H4 (cell line): Measurements from ENCODE around the gene CHADL. TPM values are rescaled to one million over a fixed set of nuclear protein-coding genes. Genes with fewer than 3 reads are reported as not detected.
A peak's percentile ranks its signal among the peaks of the same experiment; 100 is the strongest.
"Not testable (repeated sequence)": the region's sequence is repeated elsewhere in the genome, so short reads cannot be mapped to it uniquely, and the experiment has no call there.

ENCODE experiments used
- DNase-seq: peaks from one replicate; pipeline ENCODE4 v3.0.0-alpha.2; 2015; ENCODE audit warnings: low spot score
- total RNA-seq: library from RNA; depleted of rRNA; stranded (reverse); fragments of >200 nt; shearing (Covaris generic); gene quantifications from 2 replicates; pipeline ENCODE4 v1.2.3, GENCODE V29; 2014; rRNA removed

Gene CHADL, protein sequence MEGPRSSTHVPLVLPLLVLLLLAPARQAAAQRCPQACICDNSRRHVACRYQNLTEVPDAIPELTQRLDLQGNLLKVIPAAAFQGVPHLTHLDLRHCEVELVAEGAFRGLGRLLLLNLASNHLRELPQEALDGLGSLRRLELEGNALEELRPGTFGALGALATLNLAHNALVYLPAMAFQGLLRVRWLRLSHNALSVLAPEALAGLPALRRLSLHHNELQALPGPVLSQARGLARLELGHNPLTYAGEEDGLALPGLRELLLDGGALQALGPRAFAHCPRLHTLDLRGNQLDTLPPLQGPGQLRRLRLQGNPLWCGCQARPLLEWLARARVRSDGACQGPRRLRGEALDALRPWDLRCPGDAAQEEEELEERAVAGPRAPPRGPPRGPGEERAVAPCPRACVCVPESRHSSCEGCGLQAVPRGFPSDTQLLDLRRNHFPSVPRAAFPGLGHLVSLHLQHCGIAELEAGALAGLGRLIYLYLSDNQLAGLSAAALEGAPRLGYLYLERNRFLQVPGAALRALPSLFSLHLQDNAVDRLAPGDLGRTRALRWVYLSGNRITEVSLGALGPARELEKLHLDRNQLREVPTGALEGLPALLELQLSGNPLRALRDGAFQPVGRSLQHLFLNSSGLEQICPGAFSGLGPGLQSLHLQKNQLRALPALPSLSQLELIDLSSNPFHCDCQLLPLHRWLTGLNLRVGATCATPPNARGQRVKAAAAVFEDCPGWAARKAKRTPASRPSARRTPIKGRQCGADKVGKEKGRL
- not detected in 2 replicates for total RNA-seq

DNA sequence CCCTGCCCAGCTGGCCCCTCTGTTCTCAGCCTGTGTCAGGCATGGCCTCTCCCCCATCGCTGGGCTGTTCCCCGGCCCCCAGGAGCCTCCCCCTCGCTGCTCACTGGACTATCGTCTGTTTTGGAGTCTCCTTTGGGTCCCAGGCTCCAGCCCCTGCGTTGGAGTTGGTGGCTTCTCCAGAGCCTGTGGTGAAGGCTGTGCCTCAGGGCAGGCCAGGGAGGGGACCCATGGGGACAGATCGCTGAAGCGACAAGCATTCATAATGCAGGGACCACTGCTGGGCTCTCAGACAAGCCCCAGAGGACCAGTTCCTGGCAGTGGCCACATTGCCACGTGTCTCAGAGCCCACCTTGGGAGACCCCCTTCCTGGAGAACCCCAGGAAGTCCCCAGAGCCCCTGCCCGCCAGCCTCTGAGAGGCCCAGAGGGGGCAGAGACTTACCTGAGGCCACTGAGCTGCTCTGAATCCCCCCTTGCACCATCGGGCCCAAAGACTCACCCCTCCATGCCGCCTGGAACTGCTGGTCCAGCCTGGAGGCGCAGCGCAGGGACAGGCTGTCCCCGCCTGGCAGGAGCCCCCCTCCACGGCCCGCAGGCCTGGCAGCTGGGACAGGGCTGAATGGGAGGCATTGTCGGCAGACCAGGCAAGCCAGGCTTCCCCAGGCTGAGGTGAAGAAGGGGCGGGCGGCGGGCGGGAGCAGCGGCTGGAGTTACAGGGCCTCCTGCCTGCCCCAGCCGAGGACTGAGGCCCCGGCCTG is at the start of gene CHADL:
Gene CHADL (minus strand): TSS at position 555 of the 756 bp plus-strand sequence. CDS start 50 bp downstream, at position 505.
- no peak for DNase-seq

DNA sequence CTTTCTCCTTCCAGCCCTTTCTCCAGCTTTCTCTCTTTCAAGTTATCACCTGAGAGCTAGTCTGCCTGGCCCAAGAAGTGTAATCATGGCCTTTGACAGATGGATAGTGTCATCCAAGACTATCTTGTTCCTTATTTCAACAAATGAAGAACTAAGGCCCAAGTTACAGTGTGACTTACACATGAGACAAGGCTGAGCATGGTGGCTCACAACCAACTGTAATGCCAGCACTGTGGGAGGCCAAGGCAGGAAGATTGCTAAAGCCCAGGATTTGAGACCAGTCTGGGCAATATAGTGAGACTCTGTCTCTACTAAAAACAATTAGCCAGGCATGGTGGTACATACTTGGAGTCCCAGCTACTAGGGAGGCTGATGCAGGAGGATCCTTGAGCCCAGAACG is 48.9 kb upstream of the CHADL start:
- no peak for DNase-seq

DNA sequence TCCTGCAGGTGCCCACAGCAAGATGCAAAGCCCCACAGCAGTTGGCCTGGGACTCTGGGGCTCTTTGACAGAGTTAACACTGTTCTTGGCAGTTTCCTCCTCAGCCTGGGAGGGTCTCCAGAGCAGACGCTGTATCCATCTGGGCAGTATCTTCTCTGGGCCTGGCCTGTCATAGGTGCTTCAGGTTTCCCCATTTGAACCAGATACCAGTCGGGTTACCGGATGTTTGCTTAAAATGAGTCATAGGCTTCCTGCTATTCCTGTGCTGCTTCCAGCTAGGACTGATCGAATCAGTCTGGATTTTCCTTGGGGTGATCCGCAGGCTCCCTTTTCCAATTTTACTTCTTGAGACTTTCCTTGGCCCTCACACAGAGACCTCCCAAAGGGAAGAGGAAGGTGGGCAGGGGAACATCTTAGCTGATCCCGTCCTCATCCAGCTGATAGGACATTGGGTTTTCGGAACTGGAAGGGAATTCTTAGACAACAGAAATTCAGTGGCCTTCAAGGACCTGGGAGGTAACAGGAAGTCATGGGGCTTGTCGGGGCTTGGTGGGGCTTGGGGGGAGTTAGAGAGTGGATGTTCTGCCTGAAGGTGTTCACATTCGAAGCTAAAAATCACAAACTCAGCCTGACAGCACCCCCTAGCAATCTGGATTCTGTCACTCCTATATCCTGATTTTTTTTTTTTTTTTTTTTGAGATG is 47.7 kb upstream of the CHADL start:
- peak; percentile 70 for DNase-seq

DNA sequence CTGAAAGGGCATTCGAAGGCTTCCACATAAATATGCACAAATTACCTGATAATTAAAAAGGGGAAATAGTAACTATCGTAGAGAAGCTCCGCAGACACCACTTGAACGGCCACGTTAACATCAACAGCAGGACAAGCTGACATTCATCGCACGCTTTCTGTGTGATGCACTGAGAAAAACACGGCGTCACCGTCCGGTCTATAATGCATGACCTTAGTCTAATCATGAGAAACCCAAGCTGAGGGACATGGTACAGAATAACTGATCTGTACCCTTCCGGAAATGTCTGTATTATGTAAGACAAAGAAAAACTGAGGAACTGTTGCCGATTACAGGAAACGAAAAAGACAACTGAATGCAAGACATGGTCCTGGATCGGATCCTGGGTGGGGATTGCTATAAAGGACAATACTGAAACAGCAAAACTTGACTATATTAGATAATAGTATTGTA is 45.9 kb upstream of the CHADL start:
- DNase-seq: no peak

DNA sequence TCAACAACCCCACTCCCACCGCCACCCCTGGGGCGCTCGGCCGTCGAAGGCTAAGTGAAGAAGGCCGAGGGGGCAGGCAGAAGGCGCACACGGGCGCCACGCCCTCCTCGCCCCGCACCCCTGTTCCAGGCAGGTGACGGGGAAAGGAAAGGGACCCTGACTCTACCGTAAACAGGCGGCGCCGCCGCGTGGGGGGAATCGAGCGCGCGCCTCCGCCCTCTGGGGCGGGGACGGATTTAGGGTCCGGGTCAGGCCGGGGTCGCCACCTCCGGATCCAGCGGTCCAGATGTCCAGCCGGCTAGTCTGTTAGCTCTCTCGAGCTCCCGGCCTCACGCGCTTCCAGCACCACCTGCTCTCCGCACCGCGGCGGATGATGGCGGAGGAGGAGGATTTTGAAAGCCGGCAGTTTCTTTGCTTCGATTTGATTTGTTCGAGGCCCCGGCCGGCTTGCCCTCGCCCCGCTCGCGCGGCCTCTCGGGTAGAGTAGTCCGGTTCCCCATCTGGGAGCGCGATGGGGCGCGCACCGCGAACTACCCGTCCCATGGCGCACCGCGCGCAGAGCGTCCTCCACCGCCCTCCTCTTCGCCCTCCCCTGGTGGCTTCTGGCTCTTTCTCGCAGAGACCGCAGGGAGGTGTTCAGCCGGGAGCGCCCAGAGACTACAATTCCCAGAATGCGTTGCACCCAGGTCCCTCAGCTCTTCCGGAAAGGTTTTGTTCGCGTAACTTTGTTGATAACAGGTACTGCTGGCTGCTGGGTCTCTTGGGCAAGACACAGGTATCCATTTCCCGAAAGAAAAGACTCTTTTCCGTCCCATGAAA is 45.3 kb upstream of the CHADL start, which contains the start of gene RANGAP1:
Gene RANGAP1 (minus strand): TSS at position 368 of the 819 bp plus-strand sequence. CDS start 5,143 bp downstream, outside the sequence.
- peak; percentile 98 for DNase-seq

DNA sequence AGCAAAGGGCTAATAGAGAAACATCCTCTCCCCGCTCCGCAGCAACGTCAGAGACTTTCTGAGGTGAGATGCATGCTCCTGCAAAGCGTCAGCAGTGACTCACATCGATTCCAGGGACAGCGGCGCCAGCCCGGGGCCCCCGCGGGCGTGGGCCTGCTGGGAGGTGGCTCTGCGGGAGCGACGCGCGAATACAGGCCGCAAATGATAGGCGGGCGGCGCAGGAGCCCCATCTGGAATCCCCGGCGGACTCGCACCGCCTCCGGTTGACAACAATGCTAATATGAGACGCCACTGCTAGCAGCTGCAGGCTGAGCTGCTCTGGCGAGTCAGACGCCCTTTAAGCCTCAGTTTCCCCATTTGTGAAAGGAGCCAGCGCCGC is 44.7 kb upstream of the CHADL start:
- peak; percentile 59 for DNase-seq

DNA sequence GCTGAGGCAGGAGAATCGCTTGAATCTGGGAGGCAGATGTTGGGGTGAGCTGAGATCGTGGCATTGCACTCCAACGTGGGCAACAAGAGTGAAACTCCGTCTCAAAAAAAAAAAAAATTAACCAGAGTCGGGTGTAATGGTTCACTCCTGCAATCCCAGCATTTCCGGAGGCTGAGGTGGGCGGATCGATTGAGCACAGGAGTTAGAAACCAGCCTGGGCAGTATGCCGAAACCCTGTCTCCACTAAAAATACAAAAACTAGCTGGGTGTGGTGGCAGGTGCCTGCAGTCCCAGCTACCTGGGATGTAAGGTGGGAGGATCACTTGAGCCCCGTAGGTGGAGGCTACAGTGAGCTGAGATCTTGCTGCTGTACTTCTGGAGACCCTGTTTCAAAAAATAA is 43.7 kb upstream of the CHADL start:
- DNase-seq: no peak

DNA sequence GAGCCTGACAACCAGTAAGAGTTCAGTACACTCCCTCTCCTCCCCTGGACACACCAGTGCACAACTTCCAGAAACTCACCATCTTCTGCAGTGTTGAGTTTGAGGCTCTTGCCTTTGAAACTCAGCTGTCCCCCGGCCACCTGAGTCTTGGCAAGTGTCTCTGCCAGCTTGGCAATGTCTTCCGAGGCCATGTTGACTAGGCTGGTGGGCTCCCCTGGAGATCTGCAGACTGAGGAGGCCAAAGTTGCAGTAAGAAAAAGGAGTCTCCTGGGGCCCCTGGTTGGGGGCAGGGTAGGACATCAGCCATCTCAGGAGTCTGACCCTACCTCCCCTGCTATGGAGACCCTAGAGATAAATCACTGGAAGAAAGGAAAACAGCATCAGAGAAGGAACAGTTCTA is 40.1 kb upstream of the CHADL start:
- no peak for DNase-seq

DNA sequence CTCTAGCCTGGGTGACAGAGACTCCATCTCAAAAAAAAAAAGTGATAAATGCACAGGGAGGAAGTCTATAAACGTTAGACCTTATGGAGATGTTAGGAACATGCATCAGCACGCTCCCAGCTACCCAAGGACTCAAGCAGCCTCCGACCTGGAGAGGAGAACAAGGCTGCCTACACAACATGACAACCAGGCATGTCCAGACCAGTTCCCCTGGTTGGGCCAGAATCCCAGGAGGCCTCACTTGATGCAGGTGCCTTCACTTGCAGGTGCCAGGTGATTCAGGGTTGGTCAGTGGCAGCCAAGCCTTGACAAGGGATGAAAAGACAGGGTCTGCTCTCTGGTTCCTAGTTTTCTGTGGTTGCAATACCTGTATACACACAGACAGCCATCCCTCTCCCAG is 39.3 kb upstream of the CHADL start:
- DNase-seq: no peak

DNA sequence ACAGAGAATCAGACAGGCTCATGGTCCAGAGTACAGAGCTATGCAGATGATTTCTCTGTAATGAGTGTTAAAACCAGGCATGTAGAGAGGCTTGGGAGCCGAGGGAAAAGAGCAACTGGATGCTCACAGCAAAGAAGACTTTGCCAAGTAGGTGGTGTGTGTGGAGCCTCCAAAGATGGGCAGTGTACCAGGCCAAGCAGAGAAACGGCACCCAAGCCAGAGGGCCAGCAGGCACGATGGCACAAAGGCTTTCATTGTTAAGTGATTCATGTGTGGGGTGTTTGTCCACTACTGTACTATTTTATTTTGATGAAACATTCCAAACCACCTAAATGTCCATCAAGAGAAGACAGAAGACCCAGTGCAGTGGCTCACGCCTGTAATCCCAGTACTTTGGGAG is 34.1 kb upstream of the CHADL start:
- no peak for DNase-seq

DNA sequence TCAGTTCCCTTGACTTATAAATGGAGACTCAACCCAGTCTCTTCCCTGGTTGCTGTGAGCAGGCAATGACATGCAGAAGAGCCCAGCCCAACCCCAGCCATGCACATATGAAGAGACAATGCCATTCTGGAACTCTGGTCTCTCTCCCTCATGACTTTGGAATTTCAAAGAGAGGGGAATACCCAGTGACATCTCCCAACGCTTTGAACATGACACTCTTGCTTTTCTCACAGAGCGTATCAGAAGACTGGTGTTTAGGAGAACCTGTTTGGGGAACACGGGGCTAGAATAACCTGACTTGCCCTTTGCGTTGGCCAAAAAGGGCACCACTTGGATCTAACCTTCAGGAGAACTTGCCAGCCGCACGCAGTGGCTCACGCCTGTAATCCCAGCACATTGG is 32.4 kb upstream of the CHADL start:
- no peak for DNase-seq

DNA sequence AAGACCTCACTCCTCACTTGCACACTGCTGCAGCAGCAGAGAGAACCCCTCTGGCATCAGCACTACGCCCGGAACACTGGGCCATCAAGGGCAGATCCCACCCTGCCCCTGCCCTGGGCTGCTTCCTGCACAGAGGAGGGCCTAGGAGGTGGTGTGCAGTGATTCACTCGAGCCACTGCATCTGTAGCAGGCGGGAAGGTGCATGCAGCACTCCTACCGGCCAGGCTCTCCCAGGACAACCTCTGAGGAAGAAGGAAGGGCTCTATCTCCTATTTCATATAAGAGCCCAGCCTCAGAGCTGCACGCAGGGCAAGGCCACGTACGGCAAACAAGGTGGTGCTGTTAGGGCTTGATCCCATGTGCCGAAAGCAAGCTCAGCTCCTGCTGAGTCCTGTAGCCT is 31.1 kb upstream of the CHADL start:
- DNase-seq: no peak

DNA sequence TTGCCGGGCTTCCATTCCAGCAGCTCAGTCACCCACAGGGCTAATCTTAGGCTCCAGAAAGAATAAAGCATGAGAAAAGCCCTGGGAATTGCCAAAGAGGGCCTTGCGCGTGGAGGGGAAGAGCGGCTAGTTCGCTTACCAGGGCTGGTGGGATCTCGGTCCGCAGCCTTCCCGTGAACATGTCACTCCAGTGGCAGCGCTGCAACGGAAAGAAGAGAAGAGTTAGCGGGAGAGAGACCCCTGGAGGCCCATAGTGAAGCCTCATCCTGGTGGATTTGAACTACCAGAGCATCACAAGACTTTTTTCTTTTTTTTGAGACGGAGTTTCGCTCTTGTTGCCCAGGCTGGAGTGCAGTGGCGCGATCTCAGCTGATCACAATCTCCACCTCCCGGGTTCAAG is 27.2 kb upstream of the CHADL start:
- no peak for DNase-seq

DNA sequence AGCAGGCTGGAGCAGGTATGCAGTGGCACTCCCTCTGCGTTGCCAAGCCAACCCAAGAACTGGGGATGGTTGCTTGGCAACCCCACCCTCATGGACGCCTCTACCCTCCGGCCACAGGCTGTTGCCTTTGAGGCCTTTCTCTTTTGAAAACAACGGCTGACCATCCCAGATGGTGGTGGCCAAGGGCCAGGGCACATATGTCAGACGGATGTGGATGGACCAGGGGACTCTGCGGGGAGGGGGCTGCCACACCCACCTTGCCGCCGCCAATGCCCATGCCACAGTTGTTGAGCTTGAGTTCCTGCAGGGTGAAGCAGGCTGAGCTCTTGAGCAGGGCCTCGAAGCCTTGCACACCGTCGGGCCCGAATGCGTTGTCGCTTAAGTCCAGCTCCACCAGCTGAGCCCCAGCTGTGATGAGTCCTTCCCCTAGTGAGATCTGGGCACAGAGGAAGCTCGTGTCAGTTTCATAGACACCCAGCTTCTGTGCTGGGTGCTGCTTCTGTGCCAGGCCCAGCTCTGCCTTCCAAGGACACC is 23.7 kb upstream of the CHADL start:
- no peak for DNase-seq

DNA sequence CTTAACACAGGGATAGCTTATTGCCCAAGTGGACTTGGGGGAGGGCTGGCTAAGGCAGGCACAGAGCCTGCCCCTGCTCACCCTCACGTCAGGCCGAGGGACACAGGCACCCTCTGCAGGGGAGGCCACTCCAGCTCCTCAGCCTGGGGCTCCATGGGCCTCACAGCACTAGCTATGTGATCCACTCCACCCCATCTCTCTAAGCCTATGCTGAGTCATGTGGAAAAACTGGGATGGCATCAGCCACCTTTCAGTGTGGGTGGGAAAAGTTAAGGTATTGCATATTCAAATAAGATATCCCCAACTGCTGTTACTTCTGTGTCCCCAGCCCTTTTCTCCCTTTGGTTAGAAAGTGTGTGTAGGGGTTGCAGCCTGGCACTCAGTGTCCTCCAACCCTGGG is 23.0 kb upstream of the CHADL start:
- no peak for DNase-seq

DNA sequence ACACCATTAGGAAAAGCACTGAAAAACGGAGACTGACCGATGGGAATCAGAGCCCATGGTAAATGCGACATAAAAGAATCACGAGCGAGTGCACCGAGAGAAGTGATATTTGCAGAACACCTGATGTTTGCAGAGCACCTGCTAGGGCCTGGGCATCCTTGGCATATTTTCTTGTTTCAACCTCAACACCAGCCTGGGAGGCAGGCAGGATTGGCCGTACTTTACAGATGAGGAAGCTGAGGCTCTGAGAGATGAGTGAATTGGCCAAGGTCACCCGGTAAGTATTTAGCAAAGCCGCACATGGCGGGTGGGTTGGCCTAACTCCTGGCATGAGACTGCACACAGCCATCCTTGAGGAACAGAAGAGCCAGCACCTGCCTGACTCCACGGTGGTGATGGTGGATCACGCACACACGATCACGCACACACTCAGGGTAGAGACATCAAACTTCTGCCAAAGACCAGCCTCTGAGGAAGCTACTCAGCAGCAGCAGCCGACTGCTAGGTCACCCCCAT is 21.6 kb upstream of the CHADL start:
- DNase-seq: no peak

DNA sequence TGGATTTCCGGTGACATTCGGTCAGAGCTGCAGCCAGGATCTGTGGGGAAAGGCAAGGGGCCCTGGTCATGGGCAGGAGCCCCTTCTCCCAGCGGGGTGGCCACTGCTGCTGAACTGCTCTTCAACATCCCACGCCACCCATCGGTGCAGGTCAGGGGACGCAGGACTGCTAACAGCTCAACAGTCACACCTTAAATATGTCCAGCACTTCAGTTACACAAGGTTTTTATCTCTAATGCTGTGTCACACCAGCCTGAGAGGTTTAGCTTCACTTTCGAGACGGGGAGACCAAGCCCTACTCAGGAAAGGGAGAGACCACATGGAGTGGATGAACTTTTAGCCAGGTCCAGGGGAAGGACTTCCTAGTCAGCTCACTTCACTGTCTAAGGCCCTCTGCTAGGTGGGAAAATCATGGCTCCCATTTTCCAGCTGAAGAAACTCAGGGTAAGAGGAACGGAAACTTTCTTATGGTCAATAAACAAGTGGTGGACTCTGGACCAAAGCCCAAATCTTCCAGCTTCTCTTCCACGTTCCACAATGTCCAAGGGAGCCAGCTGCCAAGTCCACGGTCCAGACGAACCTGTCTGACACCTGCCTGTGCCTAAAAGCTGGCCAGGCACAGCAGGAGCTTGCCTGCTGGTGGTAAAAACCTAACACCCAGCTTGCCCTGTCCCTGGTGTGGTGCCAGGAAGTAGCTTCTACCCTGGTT is 21.0 kb upstream of the CHADL start:
- DNase-seq: no peak

DNA sequence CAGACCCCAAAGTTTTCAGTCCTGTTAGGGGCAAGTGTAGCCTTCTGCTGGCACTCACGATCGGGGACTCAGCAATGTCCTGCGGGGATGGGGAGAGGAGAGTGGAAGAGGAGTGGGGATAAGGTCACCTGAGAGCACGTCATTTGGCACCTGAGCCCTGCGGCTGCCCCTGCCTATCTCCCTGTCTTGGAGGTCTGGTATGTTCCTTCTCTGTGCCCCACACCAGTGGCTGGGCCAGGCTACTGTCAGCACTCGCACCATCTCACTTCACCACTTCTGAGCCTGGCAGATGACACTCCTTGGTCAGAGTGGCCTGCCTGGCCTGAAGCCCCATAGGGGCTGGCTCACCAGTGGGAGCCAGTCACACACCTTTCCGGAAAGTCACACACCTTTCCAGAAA is 20.1 kb upstream of the CHADL start:
- no peak for DNase-seq

DNA sequence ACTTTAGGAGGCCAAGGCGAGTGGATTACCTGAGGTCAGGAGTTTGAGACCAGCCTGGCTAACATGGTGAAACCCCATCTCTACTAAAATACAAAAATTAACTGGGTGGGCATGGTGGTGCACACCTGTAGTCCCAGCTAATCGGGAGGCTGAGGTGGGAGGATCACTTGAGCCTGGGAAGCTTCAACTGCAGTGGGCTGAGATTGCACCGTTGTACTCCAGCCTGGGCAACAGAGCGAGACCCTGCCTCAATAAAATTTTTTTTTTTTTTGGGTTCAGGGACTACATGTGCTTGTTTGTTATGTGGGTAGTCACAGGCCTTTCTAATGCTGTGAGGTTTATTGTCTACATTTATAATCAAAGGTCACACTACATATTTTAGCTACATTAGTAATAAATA is 19.0 kb upstream of the CHADL start:
- DNase-seq: not testable (repeated sequence)

DNA sequence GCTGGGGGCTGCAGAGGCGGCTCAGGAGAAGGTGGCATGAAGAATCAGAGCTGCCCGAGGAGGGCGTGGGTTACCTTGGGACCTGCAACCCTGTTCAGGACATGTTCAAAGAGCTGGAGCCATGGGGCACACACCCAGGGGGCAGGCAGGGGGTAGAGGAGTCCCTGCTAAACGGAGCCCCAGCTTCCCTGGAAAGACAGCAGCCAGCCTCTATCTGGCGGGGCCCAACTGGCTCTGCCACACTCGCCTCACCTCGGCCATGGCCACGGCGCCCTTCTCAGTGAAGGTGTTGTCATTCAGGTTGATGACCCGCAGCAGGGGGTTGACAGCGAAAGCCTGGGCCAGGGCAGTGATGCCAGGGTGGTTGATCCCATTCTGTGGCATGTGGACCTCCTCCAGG is 17.0 kb upstream of the CHADL start:
- no peak for DNase-seq
